Activated naive CD8-positive, alpha-beta T cell treated with anti-CD3 and anti-CD28 coated beads, Interleukin-2, amount 10 ng/mL, durations not matched to agents 7 days and 5 days (primary cell): ENCODE results near the gene MYO3B. TPM values are rescaled to one million over a fixed set of nuclear protein-coding genes. Genes with fewer than 3 reads are reported as not detected.

Source experiments
- ATAC-seq: fragments of 150-1000 bp; cut with Tn5 transposase; one replicate; pipeline ENCODE4 v1.10.0; 2021; ENCODE audit warnings: low read depth, moderate library complexity
- POLR2A ChIA-PET: fragments of 350-600 bp; sonication (Branson Sonifier 250); formaldehyde crosslinking; loops from one replicate; lab custom pipeline; 2021; ENCODE audit warnings: antibody characterized with exemption; lab: Charles Lee
- DNase-seq: peaks from one replicate; pipeline ENCODE4 v3.0.0; 2021
- H3K27ac Mint-ChIP-seq: one replicate; pipeline ENCODE4 v1.8.0; 2022; ENCODE audit warnings: mild to moderate bottlenecking, mixed read lengths
- H3K27me3 Mint-ChIP-seq: one replicate; pipeline ENCODE4 v1.8.0; 2022; ENCODE audit warnings: mild to moderate bottlenecking, moderate library complexity, mixed read lengths
- H3K36me3 Mint-ChIP-seq: one replicate; pipeline ENCODE4 v1.8.0; 2021; ENCODE audit warnings: mild to moderate bottlenecking, mixed read lengths
- H3K4me1 Mint-ChIP-seq: one replicate; pipeline ENCODE4 v1.8.0; 2021; ENCODE audit warnings: mixed read lengths
- H3K4me3 Mint-ChIP-seq: one replicate; pipeline ENCODE4 v1.8.0; 2022; ENCODE audit warnings: mild to moderate bottlenecking, moderate library complexity, mixed read lengths
- H3K9me3 Mint-ChIP-seq: one replicate; pipeline ENCODE4 v1.8.0; 2021; ENCODE audit warnings: mixed read lengths
- total RNA-seq, 2 experiments: library from RNA; stranded (reverse); gene quantifications; one replicate each; pipeline ENCODE4 v1.2.3, GENCODE V29; 2021

Gene MYO3B
- total RNA-seq, 2 experiments from 2014 or later, result 0.09 to 0.11 TPM

DNA sequence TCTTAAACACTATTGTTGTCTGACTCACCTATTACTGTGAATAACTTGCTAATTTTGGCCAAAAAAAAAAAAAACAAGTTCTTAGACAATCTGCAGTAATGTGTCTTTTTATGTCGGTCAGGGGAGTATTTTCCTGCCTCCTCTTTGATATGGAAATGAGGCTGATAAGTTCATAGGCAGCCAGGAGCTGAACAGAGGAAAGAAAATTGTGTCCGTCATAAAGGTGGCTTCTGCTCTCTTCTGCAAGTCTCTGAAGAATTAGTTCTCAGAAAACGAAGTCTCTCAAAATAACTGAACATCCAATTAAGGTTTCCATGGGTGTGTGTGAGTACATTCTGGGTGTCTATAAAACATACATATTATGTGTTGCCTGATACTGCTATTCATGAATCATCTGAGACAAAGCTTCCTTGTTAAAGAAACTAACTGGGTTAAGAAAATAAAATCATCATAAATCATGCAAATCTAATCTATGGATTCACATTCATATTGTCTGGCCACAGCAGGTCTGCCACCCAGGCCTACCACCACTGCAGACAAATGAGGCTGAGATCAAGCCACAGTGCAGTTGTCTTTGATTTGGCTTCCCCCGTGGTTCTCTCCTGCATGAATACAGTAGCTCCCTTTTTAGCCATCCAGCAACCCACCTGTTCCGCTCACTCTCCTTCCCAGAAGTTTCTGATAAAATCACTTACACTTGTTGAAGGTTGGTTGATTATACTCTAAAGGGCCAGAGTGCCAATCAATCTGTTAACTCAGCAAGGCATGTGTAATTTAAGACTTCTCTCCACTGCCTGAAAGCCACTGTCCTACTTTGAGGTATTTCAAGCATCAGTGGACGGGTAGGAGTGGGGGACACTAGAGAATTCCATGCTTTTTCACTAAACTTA, 517.8 kb downstream of the MYO3B start:
- H3K27ac Mint-ChIP-seq, result no peak overlapping the region
- POLR2A ChIA-PET, result no interaction called here
- no peaks in the 10 kb centered on the region for H3K36me3 Mint-ChIP-seq
- ATAC-seq (no peak), DNase-seq (no peak)
- H3K27me3 Mint-ChIP-seq, result peaks cover 11% of the 10 kb centered on the region
- no peak overlapping the region for H3K4me3 Mint-ChIP-seq
- H3K4me1 Mint-ChIP-seq, result no peaks in the 10 kb centered on the region
- H3K9me3 Mint-ChIP-seq, result no peaks in the 10 kb centered on the region

DNA sequence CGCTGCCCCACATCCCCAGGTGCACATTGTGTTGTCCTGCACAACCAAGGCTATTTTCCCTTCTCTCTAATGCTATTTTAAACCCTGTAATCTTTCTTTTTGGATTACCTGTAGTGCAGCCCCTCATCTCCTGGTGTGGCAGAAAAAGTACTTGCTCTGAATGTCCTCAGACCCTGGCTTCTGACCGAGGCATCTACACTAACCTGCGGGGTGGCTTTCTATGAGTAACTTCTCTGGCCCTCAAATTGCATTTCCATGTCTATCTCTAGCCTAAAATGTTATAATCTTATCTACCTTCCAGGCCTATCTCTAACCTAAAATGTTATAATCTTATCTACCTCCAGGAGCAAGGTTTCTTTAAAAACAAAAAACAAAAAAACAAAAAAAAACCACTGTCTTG, 519.0 kb downstream of the MYO3B start:
- Mint-ChIP-seq H3K9me3 (no peaks in the 10 kb centered on the region), H3K36me3 (no peaks in the 10 kb centered on the region), H3K4me3 (no peak overlapping the region), H3K27ac (no peak overlapping the region), H3K4me1 (no peaks in the 10 kb centered on the region), H3K27me3 (peaks cover 18% of the 10 kb centered on the region)
- POLR2A ChIA-PET, result no interaction called here
- ATAC-seq (no peak), DNase-seq (no peak)

DNA sequence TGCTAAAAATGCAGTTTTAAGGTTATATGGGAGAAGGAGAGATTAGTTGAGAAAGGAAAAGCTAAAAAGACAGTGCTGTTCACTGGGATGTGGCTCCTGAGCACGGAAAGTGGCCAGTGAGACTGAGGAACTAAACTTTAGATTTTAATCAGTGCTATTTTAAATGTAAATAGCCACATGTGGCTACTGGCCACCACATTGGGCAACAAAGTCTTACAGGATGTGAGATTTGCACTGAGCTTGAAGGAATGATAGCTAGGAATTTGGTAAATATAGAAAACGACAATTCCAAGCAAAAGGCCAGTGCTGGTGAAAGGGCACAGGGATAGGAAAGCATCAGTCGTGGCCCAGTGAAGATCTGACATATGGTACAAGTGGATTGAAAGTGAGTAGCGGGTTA, 523.1 kb downstream of the MYO3B start:
- no peak for ATAC-seq
- H3K36me3 Mint-ChIP-seq, result no peaks in the 10 kb centered on the region
- no peak overlapping the region for H3K4me3 Mint-ChIP-seq
- H3K9me3 Mint-ChIP-seq, result no peaks in the 10 kb centered on the region
- H3K27ac Mint-ChIP-seq, result no peak overlapping the region
- POLR2A ChIA-PET, result no interaction called here
- peaks cover 4% of the 10 kb centered on the region for H3K4me1 Mint-ChIP-seq
- DNase-seq, result no peak
- H3K27me3 Mint-ChIP-seq, result peaks cover 30% of the 10 kb centered on the region

DNA sequence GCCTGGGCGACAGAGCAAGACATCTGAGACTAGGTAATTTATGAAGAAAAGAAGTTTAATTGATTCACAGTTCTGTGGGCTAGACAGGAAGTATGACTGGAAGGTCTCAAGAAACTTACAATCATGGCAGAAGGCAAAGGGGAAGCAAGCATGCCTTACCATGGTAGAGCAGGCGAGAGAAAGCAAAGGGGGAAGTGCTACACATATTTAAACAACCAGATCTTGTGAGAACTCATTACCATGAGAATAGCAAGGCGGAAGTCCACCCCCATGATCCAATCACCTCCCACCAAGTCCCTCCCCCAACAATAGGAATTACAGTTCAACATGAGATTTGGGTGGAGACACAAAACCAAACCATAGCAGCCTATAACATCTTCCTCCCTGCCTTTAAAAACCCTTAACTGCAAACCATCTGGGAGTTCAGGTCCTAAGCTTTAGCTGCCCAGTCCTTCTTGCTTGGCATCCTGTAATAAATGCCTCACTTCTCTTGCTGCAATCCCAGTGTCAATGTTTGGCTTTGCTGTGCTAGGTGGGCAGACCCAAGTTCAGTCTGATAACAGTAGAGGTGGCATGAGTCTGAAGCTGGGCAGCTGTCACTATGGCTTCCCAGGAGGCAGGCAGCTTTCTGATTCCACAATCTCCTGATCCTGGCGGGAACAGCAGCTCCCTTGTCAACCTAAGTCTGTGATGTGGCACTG, 526.0 kb downstream of the MYO3B start:
- no peak for ATAC-seq

More for the DNA sequence above, 526.0 kb downstream of the MYO3B start:
- Mint-ChIP-seq H3K9me3 (no peaks in the 10 kb centered on the region), H3K36me3 (no peaks in the 10 kb centered on the region), H3K4me1 (peaks cover 8% of the 10 kb centered on the region), H3K27ac (no peak overlapping the region), H3K4me3 (no peak overlapping the region), H3K27me3 (peaks cover 39% of the 10 kb centered on the region)
- POLR2A ChIA-PET, result no interaction called here
- no peak for DNase-seq
